HEK293 (cell line): ENCODE results near the gene APOBEC3B.

Experiments
- KLF1 ChIP-seq: fragments of 450-650 bp; formaldehyde crosslinking; IDR thresholded peaks from 2 replicates; pipeline ENCODE4 v1.5.1; 2016; ENCODE audit warnings: missing biosample characterization, missing genetic modification characterization
- SP3 ChIP-seq: fragments of 450-650 bp; formaldehyde crosslinking; IDR thresholded peaks from 2 replicates; pipeline ENCODE4 v1.5.1; 2016; ENCODE audit warnings: missing biosample characterization, missing genetic modification characterization
- ZNF302 ChIP-seq: fragments of 450-650 bp; formaldehyde crosslinking; IDR thresholded peaks from 2 replicates; pipeline ENCODE4 v1.5.1; 2016; ENCODE audit warnings: missing biosample characterization, missing genetic modification characterization, low read depth
- ZNF707 ChIP-seq: fragments of 450-650 bp; formaldehyde crosslinking; IDR thresholded peaks from 2 replicates; pipeline ENCODE4 v1.5.1; 2016; ENCODE audit warnings: missing biosample characterization, missing genetic modification characterization
- TF ChIP-seq, protein P1 (sequence below): fragments of 450-650 bp; formaldehyde crosslinking; optimal IDR thresholded peaks from 2 replicates; pipeline ENCODE3; 2016; ENCODE audit warnings: missing biosample characterization, mild to moderate bottlenecking, missing genetic modification characterization
- TF ChIP-seq, protein P2 (sequence below): fragments of 450-650 bp; formaldehyde crosslinking; IDR thresholded peaks from 2 replicates; pipeline ENCODE4 v1.5.1; 2016; ENCODE audit warnings: missing biosample characterization, missing genetic modification characterization
- TF ChIP-seq, protein P3 (sequence below): fragments of 450-650 bp; formaldehyde crosslinking; IDR thresholded peaks from 2 replicates; pipeline ENCODE4 v1.5.1; 2016; ENCODE audit warnings: missing biosample characterization, missing genetic modification characterization

DNA sequence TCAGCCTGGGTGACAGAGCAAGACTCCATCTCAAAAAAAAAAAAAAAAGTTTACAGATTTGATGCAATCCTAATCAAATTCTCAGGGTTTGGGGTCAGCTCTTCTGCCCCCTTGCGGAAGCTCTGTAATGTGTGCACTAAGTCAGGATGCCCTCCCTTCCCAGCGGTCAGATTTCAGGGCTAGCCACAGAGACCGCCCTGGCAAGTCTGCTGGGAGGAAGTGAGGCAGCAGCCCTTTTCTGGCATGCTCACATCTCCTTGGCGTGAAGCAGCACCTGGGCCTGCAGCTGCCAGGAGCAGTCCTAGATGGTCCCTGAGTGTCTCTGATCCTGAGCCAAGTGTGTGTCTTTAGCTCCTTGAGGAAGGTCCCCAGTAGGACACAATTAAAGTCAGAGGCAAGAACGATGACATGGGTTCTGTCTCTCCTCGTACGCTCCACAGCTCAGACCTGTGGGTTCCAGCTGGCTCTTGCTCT, 21.1 kb downstream of the APOBEC3B start:
- TF ChIP-seq, protein P1, sequence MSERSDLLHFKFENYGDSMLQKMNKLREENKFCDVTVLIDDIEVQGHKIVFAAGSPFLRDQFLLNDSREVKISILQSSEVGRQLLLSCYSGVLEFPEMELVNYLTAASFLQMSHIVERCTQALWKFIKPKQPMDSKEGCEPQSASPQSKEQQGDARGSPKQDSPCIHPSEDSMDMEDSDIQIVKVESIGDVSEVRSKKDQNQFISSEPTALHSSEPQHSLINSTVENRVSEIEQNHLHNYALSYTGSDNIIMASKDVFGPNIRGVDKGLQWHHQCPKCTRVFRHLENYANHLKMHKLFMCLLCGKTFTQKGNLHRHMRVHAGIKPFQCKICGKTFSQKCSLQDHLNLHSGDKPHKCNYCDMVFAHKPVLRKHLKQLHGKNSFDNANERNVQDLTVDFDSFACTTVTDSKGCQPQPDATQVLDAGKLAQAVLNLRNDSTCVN (tag by site-specific recombination), result no peak
- TF ChIP-seq SP3 (tag by site-specific recombination), result no peak
- TF ChIP-seq, protein P2, sequence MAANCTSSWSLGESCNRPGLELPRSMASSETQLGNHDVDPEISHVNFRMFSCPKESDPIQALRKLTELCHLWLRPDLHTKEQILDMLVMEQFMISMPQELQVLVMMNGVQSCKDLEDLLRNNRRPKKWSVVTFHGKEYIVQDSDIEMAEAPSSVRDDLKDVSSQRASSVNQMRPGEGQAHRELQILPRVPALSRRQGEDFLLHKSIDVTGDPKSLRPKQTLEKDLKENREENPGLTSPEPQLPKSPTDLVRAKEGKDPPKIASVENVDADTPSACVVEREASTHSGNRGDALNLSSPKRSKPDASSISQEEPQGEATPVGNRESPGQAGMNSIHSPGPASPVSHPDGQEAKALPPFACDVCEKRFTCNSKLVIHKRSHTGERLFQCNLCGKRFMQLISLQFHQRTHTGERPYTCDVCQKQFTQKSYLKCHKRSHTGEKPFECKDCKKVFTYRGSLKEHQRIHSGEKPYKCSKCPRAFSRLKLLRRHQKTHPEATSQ (tag by site-specific recombination), result no peak
- TF ChIP-seq, protein P3, sequence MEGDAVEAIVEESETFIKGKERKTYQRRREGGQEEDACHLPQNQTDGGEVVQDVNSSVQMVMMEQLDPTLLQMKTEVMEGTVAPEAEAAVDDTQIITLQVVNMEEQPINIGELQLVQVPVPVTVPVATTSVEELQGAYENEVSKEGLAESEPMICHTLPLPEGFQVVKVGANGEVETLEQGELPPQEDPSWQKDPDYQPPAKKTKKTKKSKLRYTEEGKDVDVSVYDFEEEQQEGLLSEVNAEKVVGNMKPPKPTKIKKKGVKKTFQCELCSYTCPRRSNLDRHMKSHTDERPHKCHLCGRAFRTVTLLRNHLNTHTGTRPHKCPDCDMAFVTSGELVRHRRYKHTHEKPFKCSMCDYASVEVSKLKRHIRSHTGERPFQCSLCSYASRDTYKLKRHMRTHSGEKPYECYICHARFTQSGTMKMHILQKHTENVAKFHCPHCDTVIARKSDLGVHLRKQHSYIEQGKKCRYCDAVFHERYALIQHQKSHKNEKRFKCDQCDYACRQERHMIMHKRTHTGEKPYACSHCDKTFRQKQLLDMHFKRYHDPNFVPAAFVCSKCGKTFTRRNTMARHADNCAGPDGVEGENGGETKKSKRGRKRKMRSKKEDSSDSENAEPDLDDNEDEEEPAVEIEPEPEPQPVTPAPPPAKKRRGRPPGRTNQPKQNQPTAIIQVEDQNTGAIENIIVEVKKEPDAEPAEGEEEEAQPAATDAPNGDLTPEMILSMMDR (tag by site-specific recombination), result peak; percentile 76
- TF ChIP-seq ZNF707 (tag by site-specific recombination), result no peak
- TF ChIP-seq ZNF302 (tag by site-specific recombination), result no peak
- TF ChIP-seq KLF1, result no peak
